Measurements from ENCODE around the gene TCN1.
"Not testable (repeated sequence)": the region's sequence is repeated elsewhere in the genome, so short reads cannot be mapped to it uniquely, and the experiment has no call there.

TCN1 gene, protein sequence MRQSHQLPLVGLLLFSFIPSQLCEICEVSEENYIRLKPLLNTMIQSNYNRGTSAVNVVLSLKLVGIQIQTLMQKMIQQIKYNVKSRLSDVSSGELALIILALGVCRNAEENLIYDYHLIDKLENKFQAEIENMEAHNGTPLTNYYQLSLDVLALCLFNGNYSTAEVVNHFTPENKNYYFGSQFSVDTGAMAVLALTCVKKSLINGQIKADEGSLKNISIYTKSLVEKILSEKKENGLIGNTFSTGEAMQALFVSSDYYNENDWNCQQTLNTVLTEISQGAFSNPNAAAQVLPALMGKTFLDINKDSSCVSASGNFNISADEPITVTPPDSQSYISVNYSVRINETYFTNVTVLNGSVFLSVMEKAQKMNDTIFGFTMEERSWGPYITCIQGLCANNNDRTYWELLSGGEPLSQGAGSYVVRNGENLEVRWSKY

GRCh38 chr11:59866397-59866796 is at the start of gene TCN1:
Gene TCN1, minus strand, starts transcription at chr11:59866487. Its CDS starts 17 bp downstream, at chr11:59866470.
- in situ Hi-C loops (cut with HindIII; ENCODE audit: low sequenced_read_pairs) = no loop called here

GRCh38 chr11:59903569-59903968 is 37.3 kb upstream of the TCN1 start:
- in situ Hi-C loops (cut with HindIII; ENCODE audit: low sequenced_read_pairs) = not testable (repeated sequence)

GRCh38 chr11:59901306-59901705 is 35.0 kb upstream of the TCN1 start:
- in situ Hi-C loops (cut with HindIII; ENCODE audit: low sequenced_read_pairs) = no loop called here

GRCh38 chr11:59900366-59901126 is 34.3 kb upstream of the TCN1 start:
- in situ Hi-C loops (cut with HindIII; ENCODE audit: low sequenced_read_pairs) = no loop called here

DNA sequence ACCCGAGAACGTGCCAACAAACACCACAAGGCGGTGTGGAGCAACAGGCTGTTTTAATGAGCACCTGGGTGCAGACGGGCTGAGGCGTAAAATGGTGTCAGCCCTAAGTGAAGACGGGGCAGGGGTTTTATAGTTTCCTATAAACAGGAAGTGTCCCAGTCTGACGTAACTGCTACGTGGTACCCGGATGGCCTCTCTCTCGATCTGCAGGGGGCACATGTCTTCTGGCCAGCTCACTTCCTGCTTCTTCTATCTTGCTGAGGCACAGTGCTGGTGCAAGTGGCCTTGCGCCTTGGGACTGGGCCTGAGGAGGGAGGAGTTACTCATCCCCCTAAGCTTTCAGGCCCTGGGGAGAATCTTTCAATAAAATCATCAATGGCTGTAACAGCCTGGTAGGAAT is 33.2 kb upstream of the TCN1 start:
- in situ Hi-C loops (cut with HindIII; ENCODE audit: low sequenced_read_pairs) = no loop called here

GRCh38 chr11:59898650-59899049 is 32.4 kb upstream of the TCN1 start:
- in situ Hi-C loops (cut with HindIII; ENCODE audit: low sequenced_read_pairs) = no loop called here

DNA sequence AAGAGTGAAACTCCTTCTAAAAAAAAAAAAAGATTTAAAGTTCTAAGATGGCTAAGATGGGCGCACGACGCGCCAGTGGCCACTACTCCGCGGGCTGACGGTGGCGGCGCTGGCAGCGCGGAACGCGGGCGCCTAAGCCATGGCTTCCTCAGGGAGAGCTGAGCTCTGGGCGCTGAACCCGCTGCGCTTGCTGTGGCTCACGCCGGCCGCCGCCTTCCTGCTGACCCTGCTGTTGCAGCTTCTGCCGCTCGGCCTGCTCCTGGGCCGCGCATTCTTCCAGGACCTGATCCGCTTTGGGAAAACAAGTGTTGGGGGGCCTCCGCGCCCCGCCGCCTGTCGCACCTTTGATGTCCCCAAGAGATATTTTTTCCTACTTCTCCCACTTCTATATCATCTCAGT is 31.8 kb upstream of the TCN1 start:
- in situ Hi-C loops (cut with HindIII; ENCODE audit: low sequenced_read_pairs) = no loop called here

DNA sequence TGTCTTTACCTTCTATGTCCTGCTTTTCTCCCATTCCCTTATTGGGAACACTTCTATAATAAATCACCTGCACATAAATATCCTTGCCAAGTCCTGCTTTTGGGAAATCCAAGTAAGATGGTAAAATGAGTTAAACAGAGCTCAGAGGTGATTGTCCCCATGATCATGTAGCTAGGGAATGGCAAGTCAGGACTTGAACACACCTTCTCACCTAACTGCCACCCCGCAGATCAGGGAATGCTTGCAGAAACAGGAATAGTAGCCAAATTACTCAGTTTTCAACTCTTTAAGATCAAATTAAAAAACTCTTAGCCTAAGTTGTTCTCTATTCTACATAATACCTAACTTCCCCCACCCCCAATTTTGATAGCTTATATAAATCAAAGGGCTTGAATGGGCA is 28.3 kb upstream of the TCN1 start:
- in situ Hi-C loops (cut with HindIII; ENCODE audit: low sequenced_read_pairs) = no loop called here

DNA sequence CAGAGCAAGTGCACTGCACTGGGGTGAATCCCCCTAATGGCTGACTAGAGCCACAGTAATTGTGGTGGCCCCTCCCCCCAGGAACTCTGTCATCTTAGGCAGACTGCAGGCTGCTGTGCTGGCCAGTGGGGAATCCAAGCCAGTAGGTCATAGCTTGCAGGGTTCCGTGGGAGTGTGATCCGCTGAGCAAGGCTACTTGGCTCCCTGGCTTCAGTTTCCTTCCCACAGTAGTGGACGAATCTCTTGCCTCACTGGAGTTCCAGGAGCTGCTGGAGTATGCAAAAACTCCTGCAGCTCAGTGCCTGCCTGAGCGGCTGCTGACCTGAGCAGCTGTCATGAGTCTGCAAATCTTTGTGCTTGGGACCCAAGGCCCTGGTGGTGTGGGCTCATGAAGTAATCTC is 25.5 kb upstream of the TCN1 start:
- in situ Hi-C loops (cut with HindIII; ENCODE audit: low sequenced_read_pairs) = no loop called here

GRCh38 chr11:59887156-59887555 is 20.9 kb upstream of the TCN1 start:
- in situ Hi-C loops (cut with HindIII; ENCODE audit: low sequenced_read_pairs) = not testable (repeated sequence)

DNA sequence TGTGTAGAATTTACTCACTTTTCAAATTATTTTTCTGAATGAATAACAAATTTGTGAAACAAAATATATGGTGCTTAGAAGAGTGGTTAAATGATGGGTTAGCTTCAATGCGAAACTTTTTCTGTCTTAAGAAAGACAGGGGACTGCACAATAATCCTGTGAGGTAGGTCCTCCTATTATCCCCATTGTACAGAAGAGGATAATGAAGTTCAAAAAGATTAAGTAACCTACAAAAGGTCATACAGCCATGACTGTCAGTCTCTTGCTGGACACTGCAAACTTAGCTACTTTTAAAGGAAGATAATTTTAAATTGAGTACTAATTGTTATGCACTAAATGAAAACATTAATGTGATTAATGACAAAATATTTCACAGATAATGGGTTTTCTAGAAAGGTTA is 17.3 kb upstream of the TCN1 start:
- in situ Hi-C loops (cut with HindIII; ENCODE audit: low sequenced_read_pairs) = no loop called here

- in situ Hi-C loops (cut with HindIII; ENCODE audit: low sequenced_read_pairs) = no loop called here
Measured at GRCh38 chr11:59879567-59879966, 13.3 kb upstream of the TCN1 start.

- in situ Hi-C loops (cut with HindIII; ENCODE audit: low sequenced_read_pairs) = no loop called here
Measured at GRCh38 chr11:59878575-59878974, 12.3 kb upstream of the TCN1 start, which contains the start of gene OOSP3. Gene OOSP3, plus strand, starts transcription at chr11:59878782. Its CDS starts 27 bp downstream, at chr11:59878809.

- in situ Hi-C loops (cut with HindIII; ENCODE audit: low sequenced_read_pairs) = no loop called here
Measured at GRCh38 chr11:59877784-59878183, 11.5 kb upstream of the TCN1 start.

- in situ Hi-C loops (cut with HindIII; ENCODE audit: low sequenced_read_pairs) = no loop called here
Measured at GRCh38 chr11:59877325-59877724, 11.0 kb upstream of the TCN1 start.

DNA sequence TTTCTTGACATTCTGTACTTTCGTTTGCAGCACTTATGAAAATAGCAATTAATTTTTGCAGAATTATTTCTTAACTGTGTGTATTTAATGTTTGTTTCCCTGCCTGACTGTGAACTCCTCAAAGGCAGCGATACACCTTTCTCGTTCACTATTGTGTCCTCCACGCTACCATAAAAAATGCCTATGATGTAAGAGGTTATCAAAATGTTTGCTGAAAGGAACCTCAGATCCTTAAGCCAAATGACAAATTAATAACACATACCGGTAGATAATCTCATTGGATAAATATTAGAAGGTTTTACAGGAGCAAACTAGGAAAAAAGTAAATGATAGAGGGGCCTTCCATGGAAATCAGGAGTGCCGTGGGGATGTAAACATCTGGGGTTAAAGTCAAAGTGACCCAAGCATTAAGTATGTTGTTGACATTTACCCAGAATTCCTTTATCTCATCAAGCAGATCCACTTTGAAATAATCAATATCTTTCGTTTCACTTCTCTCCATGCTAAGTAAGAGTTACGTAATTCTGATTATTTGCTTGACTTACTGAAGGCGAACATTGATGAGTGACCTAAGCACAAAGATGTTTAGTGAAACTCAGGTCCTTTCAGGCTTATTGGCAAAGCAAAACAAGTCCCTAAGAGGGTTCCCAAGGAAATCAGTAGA is 9.7 kb upstream of the TCN1 start:
- in situ Hi-C loops (cut with HindIII; ENCODE audit: low sequenced_read_pairs) = no loop called here

DNA sequence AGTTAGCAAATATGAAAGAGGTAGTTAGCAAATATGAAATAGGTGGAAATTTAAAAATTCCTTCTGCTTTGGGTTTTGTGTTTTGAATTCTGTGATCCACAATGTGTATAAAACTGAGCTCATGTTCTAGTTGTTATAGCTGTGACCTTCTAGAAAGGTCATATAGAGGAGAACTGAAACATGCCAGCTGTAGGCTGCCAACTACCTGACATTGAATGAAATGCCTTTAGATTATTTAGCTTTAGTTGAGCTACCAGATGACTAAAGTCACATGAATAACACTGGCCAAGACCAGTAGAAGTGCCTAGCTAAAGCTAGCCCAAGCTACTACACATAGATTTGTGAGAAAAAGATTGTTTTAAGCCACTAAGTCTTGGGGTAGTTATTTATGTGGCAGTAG is 5.8 kb upstream of the TCN1 start:
- in situ Hi-C loops (cut with HindIII; ENCODE audit: low sequenced_read_pairs) = no loop called here

- in situ Hi-C loops (cut with HindIII; ENCODE audit: low sequenced_read_pairs) = no loop called here
Measured at GRCh38 chr11:59867946-59868345, 1.7 kb upstream of the TCN1 start.

- in situ Hi-C loops (cut with HindIII; ENCODE audit: low sequenced_read_pairs) = no loop called here
Measured at GRCh38 chr11:59866836-59867235, 549 bp upstream of the TCN1 start.

DNA sequence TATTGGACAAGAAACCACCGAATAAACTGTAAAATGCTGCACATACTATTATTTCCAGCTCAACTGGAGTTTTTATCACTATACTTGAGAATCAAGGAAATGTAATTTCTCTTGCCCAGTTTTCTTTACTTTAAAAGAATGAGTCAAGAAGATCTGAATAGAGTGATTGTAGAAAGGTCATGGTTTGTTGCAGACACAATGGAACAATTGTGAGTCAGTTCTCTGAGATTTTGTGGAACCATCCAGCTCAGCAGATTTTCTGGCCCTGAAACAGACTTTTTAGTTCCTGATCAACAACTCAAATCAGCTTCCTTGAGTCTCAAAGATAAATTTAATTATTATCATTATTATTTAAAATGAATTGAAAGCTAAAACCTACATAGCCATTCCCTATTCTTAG is 1.3 kb downstream of the TCN1 start:
- in situ Hi-C loops (cut with HindIII; ENCODE audit: low sequenced_read_pairs) = no loop called here

DNA sequence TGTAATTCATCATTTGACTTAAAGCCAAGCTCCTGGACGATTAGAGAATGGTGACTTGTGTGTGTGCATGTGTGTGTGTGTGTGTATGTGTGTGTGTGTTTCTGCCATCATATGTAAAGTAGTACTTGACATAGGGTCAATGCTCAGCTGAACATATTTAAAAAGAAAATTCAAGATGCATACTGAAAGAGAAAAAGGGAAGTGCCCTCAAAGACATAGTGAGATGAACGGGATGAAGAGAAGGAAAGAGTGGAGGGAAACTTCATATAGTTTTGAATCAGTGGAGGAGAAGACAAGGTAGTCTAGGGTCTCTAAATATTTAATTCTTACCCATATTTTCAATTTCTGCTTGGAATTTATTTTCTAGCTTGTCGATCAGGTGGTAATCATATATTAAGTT is 4.0 kb downstream of the TCN1 start:
- in situ Hi-C loops (cut with HindIII; ENCODE audit: low sequenced_read_pairs) = no loop called here

DNA sequence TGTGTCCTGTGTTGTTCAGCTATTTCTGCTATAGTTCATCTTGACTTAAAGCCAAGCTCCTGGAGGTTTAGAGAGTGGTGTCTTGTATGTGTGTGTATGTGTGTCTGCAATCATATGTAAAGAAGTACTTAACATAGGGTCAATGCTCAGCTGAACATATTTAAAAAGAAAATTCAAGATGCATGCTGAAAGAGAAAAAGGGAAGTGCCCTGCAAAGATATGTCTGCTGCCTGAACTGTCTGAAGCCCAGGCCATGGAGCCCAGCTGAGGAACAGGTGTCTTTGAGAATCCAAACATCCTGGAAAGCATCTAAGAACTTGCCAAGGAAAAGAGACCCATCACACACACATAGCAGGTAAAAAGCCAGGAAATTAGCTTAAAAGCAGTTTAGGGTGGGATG is 6.6 kb downstream of the TCN1 start:
- in situ Hi-C loops (cut with HindIII; ENCODE audit: low sequenced_read_pairs) = no loop called here
